GM19467 (cell line): Measurements from ENCODE around the gene GIT2.
"Not testable (repeated sequence)": the region's sequence is repeated elsewhere in the genome, so short reads cannot be mapped to it uniquely, and the experiment has no call there.

Experiments used
- ATAC-seq: cut with Tn5 transposase; IDR thresholded peaks from one replicate; pipeline ENCODE4 v1.9.1; 2021; ENCODE audit warnings: mild to moderate bottlenecking, moderate library complexity; ENCODE audit not compliant: unreplicated experiment

The GIT2 gene

GRCh38 chr12:109893261-109893995 is 102.7 kb downstream of the GIT2 start:
- ATAC-seq, result no peak

DNA sequence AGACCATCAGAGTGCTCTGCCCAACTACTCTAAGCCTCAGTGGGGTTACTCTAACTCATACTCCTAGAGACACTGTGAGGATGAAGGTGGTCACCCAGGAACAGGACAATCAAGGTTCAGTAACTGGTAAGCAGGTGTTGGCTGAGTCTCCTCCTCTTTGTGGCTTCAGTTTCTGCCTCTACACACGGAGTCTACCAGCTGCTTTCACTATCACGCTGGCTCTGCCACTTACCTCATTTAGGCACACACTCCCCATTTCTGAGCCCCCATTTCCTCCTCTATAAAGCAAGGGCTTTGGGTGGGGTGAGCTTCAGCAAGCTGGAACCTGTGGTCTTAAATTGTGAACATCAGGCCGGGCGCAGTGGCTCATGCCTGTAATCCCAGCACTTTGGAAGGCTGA is 103.4 kb downstream of the GIT2 start:
- ATAC-seq, result no peak

GRCh38 chr12:109892165-109892715 is 103.9 kb downstream of the GIT2 start:
- no peak for ATAC-seq

DNA sequence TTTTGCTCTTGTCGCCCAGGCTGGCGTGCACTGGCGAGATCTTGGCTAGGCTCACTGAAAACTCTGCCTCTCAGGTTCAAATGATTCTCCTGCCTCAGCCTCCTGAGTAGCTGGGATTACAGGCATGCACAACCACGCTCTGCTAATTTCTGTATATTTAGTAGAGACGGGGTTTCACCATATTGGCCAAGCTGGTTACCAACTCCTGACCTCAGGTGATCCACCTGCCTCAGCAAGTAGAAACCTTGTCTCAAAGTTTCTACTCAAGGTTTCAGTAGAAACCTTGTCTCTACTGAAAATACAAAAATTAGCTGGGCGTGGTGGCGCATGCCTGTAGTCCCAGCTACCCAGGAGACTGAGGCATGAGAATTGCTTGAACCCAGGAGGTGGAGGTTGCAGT is 104.4 kb downstream of the GIT2 start:
- not testable (repeated sequence) for ATAC-seq

DNA sequence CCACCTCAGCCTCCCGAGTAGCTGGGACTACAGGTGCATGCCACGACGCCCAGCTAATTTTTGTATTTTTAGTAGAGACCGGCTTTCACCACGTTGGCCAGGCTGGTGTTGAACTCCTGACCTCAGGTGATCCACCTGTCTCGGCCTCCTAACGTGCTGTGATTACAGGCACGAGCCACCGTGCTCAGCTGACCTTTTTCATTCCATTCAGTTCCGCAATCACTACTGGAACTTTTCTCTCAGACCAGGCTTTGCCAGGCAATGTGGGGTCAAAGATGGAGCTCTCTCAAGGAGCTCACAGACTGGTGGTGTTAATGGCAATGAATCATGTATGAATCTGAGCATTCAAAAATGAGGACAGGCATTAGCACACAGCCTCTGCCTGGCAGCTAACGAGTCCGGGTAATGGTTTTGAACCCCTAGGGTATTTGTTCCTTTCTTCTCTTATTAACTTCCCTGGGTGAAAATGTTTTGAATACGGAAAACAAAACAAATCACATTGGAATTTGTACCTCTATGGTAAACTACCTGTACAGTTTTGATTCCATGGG is 105.5 kb downstream of the GIT2 start:
- no peak for ATAC-seq

DNA sequence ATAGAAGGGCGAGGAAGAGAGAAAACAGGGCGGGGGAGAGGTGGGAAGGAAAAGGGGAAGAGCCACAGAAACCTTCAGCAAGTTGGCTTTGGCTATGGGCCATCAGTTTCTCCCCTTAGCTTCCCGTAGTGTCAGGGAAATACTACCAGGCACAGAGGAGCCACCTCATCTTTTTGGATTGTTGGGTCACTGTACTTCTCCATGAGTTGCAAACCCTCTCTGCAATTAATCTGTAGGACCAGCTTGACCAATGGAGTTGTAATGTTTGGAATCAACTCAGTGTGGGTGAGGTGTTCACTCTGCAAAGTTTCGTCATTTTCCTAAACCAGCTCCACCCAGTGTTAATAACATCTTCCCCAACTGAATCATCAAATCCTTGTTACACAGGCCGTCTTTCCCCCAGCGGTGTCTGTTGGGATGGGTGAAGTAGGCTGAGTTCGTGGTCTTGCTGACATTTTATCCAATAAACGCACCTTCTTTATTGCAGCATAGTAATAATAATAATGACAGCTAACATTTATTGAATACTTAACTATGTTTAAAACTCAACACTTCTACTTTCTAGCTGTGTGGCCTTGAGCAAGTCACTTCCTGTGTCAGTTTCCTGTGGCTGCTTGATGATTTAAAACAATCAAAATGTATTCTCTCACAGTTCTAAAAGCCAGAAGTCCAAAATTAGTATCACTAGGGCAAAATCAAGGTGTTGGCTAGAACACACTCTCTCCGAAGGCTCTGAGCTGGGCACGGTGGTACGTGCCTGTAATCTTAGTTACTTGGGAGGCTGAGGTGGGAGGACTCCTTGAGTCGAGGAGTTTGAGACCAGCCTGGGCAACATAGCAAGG is 107.8 kb downstream of the GIT2 start:
- ATAC-seq, result no peak

DNA sequence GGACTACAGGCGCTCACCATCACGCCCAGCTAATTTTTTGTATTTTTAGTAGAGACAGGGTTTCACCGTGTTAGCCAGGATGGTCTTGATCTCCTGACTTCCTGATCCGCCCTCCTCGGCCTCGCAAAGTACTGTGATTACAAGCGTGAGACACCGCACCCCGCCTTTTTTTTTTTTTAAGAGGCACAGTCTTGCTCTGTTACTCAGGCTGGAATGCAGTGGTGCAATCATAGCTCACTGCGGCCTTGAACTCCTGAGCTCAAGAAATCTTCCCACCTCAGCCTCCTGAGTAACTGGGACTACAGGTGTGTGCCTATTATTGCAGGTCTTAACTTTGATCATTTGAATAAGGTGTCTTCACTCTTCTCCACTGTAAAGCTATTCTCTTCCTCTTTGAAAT is 110.6 kb downstream of the GIT2 start:
- ATAC-seq, result no peak

- no peak for ATAC-seq
These were observed 112.7 kb downstream of the GIT2 start for GRCh38 chr12:109883461-109883860.

DNA sequence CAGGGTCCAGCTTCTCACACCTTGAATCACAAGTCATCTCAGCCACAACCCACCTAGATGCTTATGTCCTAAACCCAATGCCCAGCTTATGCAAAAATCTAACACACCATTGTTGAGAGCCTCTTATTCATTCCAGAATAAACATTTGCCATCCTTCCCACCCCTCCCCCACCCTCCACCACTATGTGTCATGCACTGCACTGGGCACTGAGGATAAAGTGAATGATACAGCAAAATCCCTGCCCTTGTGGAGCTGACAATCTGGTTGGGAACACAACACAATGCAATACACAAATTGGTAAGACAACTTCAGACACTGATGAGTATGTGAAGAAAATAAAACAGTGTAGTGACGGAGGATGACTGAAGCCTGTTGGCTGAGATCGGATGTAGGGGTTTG is 114.4 kb downstream of the GIT2 start:
- ATAC-seq, result no peak

- ATAC-seq, result no peak
These were observed 115.2 kb downstream of the GIT2 start for GRCh38 chr12:109880938-109881337.

DNA sequence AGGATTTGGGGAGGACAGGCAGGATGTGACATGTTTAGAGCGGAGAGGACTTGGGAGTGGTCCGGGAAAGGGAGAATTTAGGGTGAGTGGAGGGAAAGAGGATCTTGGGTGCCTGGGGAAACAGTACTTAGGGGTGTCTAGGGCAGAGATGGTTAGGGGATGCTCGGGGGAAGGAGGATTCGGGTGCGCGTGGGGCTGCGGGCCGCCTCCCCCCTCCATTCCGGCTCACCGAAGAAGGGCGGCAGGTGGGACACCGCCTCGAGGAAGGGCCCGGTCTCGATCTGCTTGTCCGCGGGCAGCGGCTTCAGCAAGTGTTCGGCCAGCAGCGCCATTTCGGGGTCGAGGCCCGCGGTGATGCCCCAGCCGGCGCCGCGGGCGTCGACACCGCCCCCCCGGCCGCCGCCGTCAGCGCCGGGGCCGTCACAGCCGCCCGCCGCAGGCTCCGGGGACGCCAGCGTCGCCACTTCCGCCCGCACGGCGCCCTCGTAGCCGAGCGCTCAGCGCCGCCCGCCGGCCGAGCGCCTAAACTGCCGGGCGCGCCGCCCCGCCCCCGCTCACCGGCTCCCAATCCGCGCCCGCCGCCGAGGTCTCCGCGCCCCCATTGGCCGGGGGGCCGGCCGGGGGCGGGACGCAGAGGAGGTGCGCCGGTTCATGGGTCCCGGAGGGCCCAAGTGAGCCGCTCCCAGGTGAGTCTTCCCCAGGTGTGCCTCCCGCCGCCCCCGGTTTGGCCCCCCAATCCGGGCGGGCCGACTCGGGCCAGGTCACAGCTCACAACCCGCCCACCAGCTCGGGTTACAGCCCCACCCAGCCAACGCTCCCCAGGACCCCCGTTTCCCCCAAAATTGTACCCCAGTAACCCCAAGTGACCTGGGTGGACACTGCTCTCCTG is 115.9 kb downstream of the GIT2 start, which contains the start of gene GLTP:
Gene GLTP, minus strand, starts transcription at position 499 of the 889 bp plus-strand sequence. Its CDS starts 167 bp downstream, at position 332.
- ATAC-seq, result peak; percentile 95
